ENCODE data around the gene RCBTB1.

DNA sequence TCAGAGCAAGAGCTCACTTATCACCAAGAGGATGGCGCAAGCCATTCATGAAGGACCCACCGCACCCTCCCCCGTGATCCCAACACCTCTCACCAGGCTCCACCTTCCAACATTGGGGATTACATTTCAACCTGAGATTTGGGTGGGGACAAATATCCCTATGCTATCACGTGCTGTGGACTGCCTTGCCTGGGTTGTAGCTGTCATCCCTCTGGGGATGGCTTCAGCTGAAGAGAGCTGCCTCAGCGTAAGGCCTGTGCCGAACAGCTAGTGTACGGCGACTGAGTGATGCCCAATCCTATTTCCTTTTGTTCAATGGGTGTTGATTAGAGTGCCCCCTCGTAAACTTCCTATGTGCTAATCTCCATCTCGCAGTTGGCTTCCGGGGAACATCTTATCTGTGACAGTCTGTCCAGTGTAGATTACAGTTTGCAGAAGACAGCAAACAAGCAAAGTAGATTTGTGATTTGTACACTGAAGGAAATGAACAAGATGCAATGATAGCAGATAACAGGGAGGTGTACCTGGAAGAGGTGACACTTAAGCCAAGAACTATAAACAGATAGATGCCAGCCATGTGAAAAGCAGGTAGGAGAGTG lies 11.8 kb upstream of the RCBTB1 start:
- TF ChIP-seq, protein P1, sequence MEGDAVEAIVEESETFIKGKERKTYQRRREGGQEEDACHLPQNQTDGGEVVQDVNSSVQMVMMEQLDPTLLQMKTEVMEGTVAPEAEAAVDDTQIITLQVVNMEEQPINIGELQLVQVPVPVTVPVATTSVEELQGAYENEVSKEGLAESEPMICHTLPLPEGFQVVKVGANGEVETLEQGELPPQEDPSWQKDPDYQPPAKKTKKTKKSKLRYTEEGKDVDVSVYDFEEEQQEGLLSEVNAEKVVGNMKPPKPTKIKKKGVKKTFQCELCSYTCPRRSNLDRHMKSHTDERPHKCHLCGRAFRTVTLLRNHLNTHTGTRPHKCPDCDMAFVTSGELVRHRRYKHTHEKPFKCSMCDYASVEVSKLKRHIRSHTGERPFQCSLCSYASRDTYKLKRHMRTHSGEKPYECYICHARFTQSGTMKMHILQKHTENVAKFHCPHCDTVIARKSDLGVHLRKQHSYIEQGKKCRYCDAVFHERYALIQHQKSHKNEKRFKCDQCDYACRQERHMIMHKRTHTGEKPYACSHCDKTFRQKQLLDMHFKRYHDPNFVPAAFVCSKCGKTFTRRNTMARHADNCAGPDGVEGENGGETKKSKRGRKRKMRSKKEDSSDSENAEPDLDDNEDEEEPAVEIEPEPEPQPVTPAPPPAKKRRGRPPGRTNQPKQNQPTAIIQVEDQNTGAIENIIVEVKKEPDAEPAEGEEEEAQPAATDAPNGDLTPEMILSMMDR (IDR thresholded peaks at IDR 0.05), result no peak
- no peak for TF ChIP-seq POLR2A (IDR thresholded peaks at IDR 0.05)
